Measurements from ENCODE around the gene TMEM119. TPM values are rescaled to one million over a fixed set of nuclear protein-coding genes. Genes with fewer than 3 reads are reported as not detected.

Gene TMEM119
- total RNA-seq, 1 experiment from 2014 or later: 311 TPM

DNA sequence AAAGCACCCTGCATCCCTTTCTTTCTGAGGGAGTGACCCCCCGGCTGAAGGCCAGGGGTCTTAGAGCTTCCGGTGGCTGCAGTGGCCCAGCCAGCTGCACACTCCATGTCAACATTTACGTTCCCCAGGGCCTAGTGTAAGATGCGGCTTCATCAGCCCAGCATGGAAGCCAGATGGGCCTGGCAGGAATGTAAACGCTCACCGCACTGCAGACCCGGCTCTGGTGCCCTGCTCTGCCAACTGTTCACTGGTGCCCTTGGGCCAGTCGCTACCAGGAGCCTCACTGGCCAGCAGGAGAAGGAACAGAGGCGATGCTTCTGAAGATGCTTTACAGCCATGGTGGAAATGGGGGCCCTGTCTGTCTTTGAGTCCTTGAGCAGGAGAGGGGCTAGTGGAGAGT lies 8.6 kb upstream of the TMEM119 start:
- peak; percentile 70 to 91 for DNase-seq (ENCODE audit: low read depth in 1 of 2, low spot score in 2 of 2)

DNA sequence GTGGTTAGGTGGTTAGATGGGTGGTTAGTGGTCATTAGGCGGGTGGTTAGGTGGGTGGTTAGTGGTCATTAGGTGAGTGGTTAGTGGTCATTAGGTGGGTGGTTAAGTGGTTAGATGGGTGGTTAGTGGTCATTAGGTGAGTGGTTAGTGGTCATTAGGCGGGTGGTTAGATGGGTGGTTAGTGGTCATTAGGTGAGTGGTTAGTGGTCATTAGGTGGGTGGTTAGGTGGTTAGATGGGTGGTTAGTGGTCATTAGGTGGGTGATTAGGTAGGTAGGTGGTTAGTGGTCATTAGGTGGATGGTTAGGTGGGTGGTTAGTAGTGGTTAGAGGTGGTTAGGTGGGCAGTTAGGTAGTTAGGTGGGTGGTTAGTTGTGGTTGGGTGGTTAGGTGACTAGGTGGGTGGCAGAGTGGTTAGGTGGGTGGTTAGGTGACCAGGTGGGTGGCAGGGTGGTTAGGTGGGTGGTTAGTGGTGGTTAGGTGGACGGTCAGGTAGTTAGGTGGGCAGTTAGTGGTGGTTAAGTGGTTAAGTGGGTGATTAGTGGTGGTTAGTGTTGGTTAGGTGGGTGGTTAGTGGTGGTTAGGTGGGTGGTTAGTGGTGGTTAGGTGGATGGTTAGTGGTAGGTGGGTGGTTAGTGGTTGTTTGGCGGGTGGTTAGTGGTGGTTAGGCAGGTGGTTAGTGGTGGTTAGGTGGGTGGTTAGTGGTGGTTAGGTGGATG lies 8.0 kb upstream of the TMEM119 start:
- H3K4me3 ChIP-seq: no peak overlapping the region
- no peaks in the 10 kb centered on the region for H3K27me3 ChIP-seq (replicated peaks)
- H3K27ac ChIP-seq: no peak overlapping the region

More for the DNA sequence above, 8.6 kb upstream of the TMEM119 start:
- peaks cover 39% of the 10 kb centered on the region for H3K4me1 ChIP-seq (replicated peaks)
- H3K27ac ChIP-seq: no peak overlapping the region
- no peaks in the 10 kb centered on the region for H3K27me3 ChIP-seq (replicated peaks)
- H3K9me3 ChIP-seq (replicated peaks): 0 out of 2 replicates have a peak, but pooled peaks cover 3% of the 10 kb centered on the region
- H3K36me3 ChIP-seq: peaks cover 6% of the 10 kb centered on the region
- H3K4me3 ChIP-seq: no peak overlapping the region

DNA sequence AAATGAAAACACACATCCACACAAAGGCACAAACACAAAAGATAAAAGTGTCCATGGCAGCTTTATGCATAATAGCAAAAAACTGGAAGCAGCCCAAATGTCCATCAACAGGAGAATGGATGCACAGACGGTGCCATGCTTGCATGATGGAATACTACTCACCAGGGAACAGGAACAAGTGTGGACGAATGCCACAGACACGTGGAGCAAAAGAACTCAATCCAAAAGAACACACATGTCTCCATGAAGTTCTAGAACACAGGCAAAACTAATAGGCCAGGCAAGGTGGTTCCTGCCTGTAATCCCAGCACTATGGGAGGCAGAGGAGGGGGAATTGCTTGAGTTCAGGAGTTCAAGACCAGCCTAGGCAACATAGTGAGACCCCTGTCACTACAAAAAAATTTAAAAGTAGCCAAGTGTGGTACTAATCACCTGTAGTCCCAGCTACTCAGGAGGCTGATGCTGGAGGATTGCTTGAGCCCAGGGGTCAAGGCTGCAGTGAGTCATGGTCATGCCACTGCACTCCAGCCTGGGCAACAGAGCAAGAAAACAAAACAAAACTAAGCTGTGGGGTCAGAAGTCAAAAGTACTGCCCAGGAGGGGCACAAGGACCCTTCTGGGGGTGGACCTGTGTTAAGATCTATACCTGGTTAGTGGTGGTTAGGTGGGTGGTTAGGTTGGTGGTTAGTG lies 7.3 kb upstream of the TMEM119 start:
- Histone ChIP-seq H3K9me3 (replicated peaks) (0 out of 2 replicates have a peak, but pooled peaks cover 3% of the 10 kb centered on the region), H3K27me3 (replicated peaks) (no peaks in the 10 kb centered on the region), H3K4me3 (no peak overlapping the region), H3K27ac (no peak overlapping the region), H3K36me3 (peaks cover 6% of the 10 kb centered on the region), H3K4me1 (replicated peaks) (peaks cover 36% of the 10 kb centered on the region)
- DNase-seq (ENCODE audit: low read depth in 1 of 2, low spot score in 2 of 2): peak; percentile 83 to 90

More for the DNA sequence above, 8.0 kb upstream of the TMEM119 start:
- Histone ChIP-seq H3K36me3 (peaks cover 6% of the 10 kb centered on the region), H3K4me1 (replicated peaks) (peaks cover 37% of the 10 kb centered on the region), H3K9me3 (replicated peaks) (0 out of 2 replicates have a peak, but pooled peaks cover 3% of the 10 kb centered on the region)
- peak; percentile 67 to 91 for DNase-seq (ENCODE audit: low read depth in 1 of 2, low spot score in 2 of 2)

GRCh38 chr12:108604208-108604941 lies 6.5 kb upstream of the TMEM119 start:
- H3K4me3 ChIP-seq: no peak overlapping the region
- H3K27ac ChIP-seq: no peak overlapping the region
- DNase-seq (ENCODE audit: low read depth in 1 of 2, low spot score in 2 of 2): peak; percentile 79 to 92
- peaks cover 28% of the 10 kb centered on the region for H3K4me1 ChIP-seq (replicated peaks)
- H3K9me3 ChIP-seq (replicated peaks): 0 out of 2 replicates have a peak, but pooled peaks cover 3% of the 10 kb centered on the region
- peaks cover 6% of the 10 kb centered on the region for H3K36me3 ChIP-seq
- no peaks in the 10 kb centered on the region for H3K27me3 ChIP-seq (replicated peaks)

DNA sequence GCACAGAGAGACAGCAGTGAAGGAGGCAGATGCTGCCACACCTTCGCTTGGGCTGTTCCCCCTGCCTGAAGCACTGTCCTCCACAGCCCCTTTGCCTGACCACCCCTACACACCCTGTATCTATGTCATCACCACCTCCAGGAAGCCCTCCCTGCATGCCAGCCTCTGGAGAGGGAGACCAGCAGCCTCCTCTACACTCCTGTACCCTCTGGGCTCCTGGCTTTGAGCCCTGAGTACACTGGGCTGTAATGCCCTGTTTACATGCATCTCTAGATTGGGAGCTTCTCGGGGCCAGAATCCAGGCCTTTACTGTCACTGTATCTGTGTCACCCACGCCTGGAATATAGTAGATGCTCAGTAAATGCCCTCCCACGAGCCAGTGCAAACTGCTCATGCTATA lies 5.9 kb upstream of the TMEM119 start:
- H3K27me3 ChIP-seq (replicated peaks): no peaks in the 10 kb centered on the region
- DNase-seq (ENCODE audit: low read depth in 1 of 2, low spot score in 2 of 2): peak; percentile 75 to 91
- H3K27ac ChIP-seq: no peak overlapping the region
- no peak overlapping the region for H3K4me3 ChIP-seq
- peaks cover 6% of the 10 kb centered on the region for H3K36me3 ChIP-seq
- peaks cover 26% of the 10 kb centered on the region for H3K4me1 ChIP-seq (replicated peaks)
- 0 out of 2 replicates have a peak, but pooled peaks cover 3% of the 10 kb centered on the region for H3K9me3 ChIP-seq (replicated peaks)

DNA sequence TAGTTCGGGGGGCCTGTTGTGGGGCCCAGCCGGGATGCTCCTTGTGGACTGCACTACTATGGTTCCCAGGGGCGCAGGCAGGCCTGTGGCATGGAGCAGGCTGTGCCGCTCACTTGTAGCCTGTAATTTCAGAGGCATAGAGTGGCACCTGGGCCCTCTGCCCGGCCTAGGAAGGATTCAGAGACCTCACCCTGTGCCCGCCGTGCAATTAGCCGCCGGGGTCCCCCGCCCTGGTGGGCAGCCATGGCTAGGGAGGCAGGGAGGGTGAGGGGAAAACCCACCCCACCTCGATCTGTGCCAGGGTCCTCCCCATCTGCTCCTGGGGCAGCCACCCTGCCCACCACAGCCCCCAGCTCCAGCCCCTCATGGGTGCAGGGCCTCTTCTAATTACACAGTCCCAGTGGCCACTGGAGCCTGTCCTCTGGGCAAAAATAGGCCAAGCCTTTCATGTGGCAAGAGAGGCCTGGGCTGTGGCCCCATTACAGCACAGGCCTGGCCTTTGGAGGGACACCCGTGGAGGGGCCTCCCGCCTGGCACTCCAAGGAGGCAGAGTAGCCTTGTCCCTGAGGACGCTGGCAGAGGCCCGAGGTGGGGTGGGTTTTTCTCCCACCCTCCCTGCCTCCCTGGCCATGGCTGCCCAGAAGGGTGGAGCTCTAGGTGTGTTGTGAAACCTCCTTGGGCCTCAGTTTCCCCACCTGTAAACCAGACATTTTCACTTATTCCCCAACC lies 5.3 kb upstream of the TMEM119 start:
- Histone ChIP-seq H3K27me3 (replicated peaks) (no peaks in the 10 kb centered on the region), H3K9me3 (replicated peaks) (0 out of 2 replicates have a peak, but pooled peaks cover 3% of the 10 kb centered on the region), H3K4me1 (replicated peaks) (peaks cover 27% of the 10 kb centered on the region)

DNA sequence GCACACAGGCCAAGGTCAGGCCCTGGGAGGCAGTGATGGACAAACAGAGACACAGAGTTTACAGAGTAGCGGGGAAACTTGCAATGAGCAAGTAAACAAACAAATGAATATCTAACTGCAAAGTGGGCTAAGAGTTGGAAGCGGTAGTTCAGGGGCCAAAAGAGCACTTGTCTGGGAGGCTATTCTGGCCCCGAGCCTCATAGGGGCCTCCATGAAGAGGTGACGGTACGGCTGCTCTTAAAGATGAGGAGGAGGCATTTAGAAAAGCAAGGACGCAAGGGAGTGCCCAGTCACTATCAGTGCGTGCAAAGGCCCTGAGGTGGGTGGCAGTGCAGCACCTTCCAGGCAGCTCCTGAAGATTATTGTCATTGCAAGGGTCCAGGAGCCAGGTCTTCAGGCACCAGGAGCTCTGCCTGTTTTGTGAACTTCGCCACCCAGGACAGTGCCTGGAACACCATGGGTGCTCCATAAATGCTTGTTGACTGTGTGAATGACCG lies 4.4 kb upstream of the TMEM119 start:
- H3K36me3 ChIP-seq: peaks cover 11% of the 10 kb centered on the region
- no peaks in the 10 kb centered on the region for H3K27me3 ChIP-seq (replicated peaks)
- H3K4me3 ChIP-seq: no peak overlapping the region
- 0 out of 2 replicates have a peak, but pooled peaks cover 3% of the 10 kb centered on the region for H3K9me3 ChIP-seq (replicated peaks)
- H3K27ac ChIP-seq: no peak overlapping the region
- peak; percentile 79 to 91 for DNase-seq (ENCODE audit: low read depth in 1 of 2, low spot score in 2 of 2)
- H3K4me1 ChIP-seq (replicated peaks): peaks cover 34% of the 10 kb centered on the region

More for the DNA sequence above, 5.3 kb upstream of the TMEM119 start:
- Histone ChIP-seq H3K36me3 (peaks cover 6% of the 10 kb centered on the region), H3K27ac (no peak overlapping the region), H3K4me3 (no peak overlapping the region)
- peak; percentile 73 to 94 for DNase-seq (ENCODE audit: low read depth in 1 of 2, low spot score in 2 of 2)

GRCh38 chr12:108600702-108601007 lies 2.8 kb upstream of the TMEM119 start:
- Histone ChIP-seq H3K4me3 (no peak overlapping the region), H3K27ac (no peak overlapping the region), H3K27me3 (replicated peaks) (no peaks in the 10 kb centered on the region), H3K36me3 (peaks cover 24% of the 10 kb centered on the region), H3K9me3 (replicated peaks) (0 out of 2 replicates have a peak, but pooled peaks cover 2% of the 10 kb centered on the region), H3K4me1 (replicated peaks) (peaks cover 50% of the 10 kb centered on the region)
- peak in 1 of 2 experiments; percentile 89 for DNase-seq (ENCODE audit: low read depth in 1 of 2, low spot score in 2 of 2)

- H3K27ac ChIP-seq: no peak overlapping the region
- no peak overlapping the region for H3K4me3 ChIP-seq
- peaks cover 56% of the 10 kb centered on the region for H3K4me1 ChIP-seq (replicated peaks)
- H3K9me3 ChIP-seq (replicated peaks): 0 out of 2 replicates have a peak, but pooled peaks cover 2% of the 10 kb centered on the region
- H3K36me3 ChIP-seq: peaks cover 26% of the 10 kb centered on the region
- peak; percentile 81 to 91 for DNase-seq (ENCODE audit: low read depth in 1 of 2, low spot score in 2 of 2)
- no peaks in the 10 kb centered on the region for H3K27me3 ChIP-seq (replicated peaks)
Measured at GRCh38 chr12:108599948-108600701, 2.2 kb upstream of the TMEM119 start.

- Histone ChIP-seq H3K4me1 (replicated peaks) (peaks cover 58% of the 10 kb centered on the region), H3K4me3 (no peak overlapping the region), H3K27ac (no peak overlapping the region), H3K27me3 (replicated peaks) (no peaks in the 10 kb centered on the region), H3K36me3 (peaks cover 32% of the 10 kb centered on the region), H3K9me3 (replicated peaks) (0 out of 2 replicates have a peak, but pooled peaks cover 2% of the 10 kb centered on the region)
- DNase-seq (ENCODE audit: low read depth in 1 of 2, low spot score in 2 of 2): peak in 1 of 2 experiments; percentile 95
Measured at GRCh38 chr12:108599541-108599940, 1.7 kb upstream of the TMEM119 start.

- no peak overlapping the region; the same call in 1 of the 2 replicates for H3K4me3 ChIP-seq
- H3K4me1 ChIP-seq (replicated peaks): peaks cover 58% of the 10 kb centered on the region
- 0 out of 2 replicates have a peak, but pooled peaks cover 2% of the 10 kb centered on the region for H3K9me3 ChIP-seq (replicated peaks)
- peak; percentile 77 to 93 for DNase-seq (ENCODE audit: low read depth in 1 of 2, low spot score in 2 of 2)
- H3K27me3 ChIP-seq (replicated peaks): no peaks in the 10 kb centered on the region
- H3K27ac ChIP-seq: peak overlapping the region; percentile 31
- peaks cover 39% of the 10 kb centered on the region for H3K36me3 ChIP-seq
Measured at GRCh38 chr12:108598553-108599250, 818 bp upstream of the TMEM119 start.
